Measurements from ENCODE around the gene FBXO27. TPM values are rescaled to one million over a fixed set of nuclear protein-coding genes. Genes with fewer than 3 reads are reported as not detected.
"Not testable (repeated sequence)": the region's sequence is repeated elsewhere in the genome, so short reads cannot be mapped to it uniquely, and the experiment has no call there.

Gene FBXO27
- total RNA-seq, 4 donors from 2014 or later = 3.0 to 9.7 (median 3.8) TPM

DNA sequence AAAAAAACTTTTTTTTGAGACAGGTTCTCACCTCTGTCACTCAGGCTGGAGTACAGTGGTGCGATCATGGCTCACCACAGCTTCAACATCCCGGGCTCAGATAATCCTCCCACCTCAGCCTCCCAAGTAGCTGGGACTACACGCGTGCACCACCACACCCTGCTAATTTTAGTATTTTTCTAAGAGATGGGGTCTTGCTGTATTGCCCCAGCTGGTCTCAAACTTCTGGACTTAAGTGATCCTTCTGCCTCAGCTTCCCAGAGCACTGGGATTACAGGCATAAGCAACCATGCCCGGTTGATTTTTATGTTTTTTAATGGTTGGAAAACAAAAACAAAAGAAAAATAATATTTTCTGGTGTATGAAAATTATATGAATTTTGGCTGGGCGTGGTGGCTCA lies 42.6 kb upstream of the FBXO27 start:
- Histone ChIP-seq H3K27me3 (peaks cover 79% of the 10 kb centered on the region), H3K9me3 (no peaks in the 10 kb centered on the region), H3K36me3 (no peaks in the 10 kb centered on the region), H3K27ac (no peak overlapping the region), H3K4me3 (no peak overlapping the region), H3K4me1 (no peaks in the 10 kb centered on the region)
- 80 to 87% methylated on average over 2 to 6 of the region's 6 CpGs for WGBS, 2 donors (ENCODE audit: low coverage in 1 of 2)
- TF ChIP-seq, protein P1, sequence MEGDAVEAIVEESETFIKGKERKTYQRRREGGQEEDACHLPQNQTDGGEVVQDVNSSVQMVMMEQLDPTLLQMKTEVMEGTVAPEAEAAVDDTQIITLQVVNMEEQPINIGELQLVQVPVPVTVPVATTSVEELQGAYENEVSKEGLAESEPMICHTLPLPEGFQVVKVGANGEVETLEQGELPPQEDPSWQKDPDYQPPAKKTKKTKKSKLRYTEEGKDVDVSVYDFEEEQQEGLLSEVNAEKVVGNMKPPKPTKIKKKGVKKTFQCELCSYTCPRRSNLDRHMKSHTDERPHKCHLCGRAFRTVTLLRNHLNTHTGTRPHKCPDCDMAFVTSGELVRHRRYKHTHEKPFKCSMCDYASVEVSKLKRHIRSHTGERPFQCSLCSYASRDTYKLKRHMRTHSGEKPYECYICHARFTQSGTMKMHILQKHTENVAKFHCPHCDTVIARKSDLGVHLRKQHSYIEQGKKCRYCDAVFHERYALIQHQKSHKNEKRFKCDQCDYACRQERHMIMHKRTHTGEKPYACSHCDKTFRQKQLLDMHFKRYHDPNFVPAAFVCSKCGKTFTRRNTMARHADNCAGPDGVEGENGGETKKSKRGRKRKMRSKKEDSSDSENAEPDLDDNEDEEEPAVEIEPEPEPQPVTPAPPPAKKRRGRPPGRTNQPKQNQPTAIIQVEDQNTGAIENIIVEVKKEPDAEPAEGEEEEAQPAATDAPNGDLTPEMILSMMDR (IDR thresholded peaks at IDR 0.05) = no peak
- TF ChIP-seq POLR2AphosphoS5 (IDR thresholded peaks at IDR 0.05) (no peak), POLR2A (IDR thresholded peaks at IDR 0.05) (no peak), EP300 (IDR thresholded peaks at IDR 0.05) (no peak)
- no peak for ATAC-seq

DNA sequence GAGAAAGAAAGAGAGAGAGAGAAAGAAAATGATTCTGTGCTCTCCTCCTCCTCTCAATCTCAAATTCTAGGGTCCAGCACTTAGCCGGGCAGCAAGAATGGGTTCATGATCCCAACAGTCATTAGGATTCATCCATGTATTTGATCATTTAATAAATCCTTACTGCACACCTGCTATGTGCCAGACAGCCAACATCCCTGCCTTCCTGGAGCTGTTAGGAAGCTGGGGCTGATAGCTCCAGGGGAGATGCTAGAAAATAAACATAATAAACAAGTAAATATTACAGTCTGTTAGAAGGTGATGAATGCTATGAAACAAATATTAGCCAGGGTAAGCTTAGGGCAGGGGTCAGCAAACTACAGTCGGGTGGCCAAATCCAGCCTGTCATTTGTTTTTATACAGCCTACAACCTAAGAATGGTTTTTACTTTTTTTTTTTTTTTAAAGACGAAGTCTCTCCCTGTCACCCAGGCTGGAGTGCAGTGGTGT lies 41.9 kb upstream of the FBXO27 start:
- no peak overlapping the region for H3K27ac ChIP-seq
- 40 to 56% methylated on average over 3 of the region's 3 CpGs for WGBS, 2 donors (ENCODE audit: low coverage in 1 of 2)

GRCh38 chr19:39070888-39071287 lies 38.5 kb upstream of the FBXO27 start:
- Histone ChIP-seq H3K36me3 (no peaks in the 10 kb centered on the region), H3K27me3 (peaks cover 50% of the 10 kb centered on the region), H3K27ac (no peak overlapping the region), H3K4me1 (no peaks in the 10 kb centered on the region), H3K4me3 (no peak overlapping the region), H3K9me3 (no peaks in the 10 kb centered on the region)
- TF ChIP-seq POLR2A (IDR thresholded peaks at IDR 0.05) = no peak
- no peak for TF ChIP-seq EP300 (IDR thresholded peaks at IDR 0.05)
- TF ChIP-seq, protein P1 (IDR thresholded peaks at IDR 0.05) = no peak
- TF ChIP-seq POLR2AphosphoS5 (IDR thresholded peaks at IDR 0.05) = no peak
- ATAC-seq = no peak
- WGBS, 2 donors (ENCODE audit: low coverage in 1 of 2) = 63% methylated on average over 2 of the region's 5 CpGs; no CpG with 5 or more reads in 1 of the 2 donors

More for the DNA sequence above, 41.9 kb upstream of the FBXO27 start:
- no peak for TF ChIP-seq EP300 (IDR thresholded peaks at IDR 0.05)
- no peak for TF ChIP-seq POLR2A (IDR thresholded peaks at IDR 0.05)
- Histone ChIP-seq H3K4me3 (no peak overlapping the region), H3K27me3 (peaks cover 79% of the 10 kb centered on the region), H3K9me3 (no peaks in the 10 kb centered on the region), H3K4me1 (no peaks in the 10 kb centered on the region), H3K36me3 (no peaks in the 10 kb centered on the region)
- no peak for ATAC-seq

- 73% methylated on average over 2 of the region's 6 CpGs; no CpG with 5 or more reads in 1 of the 2 donors for WGBS, 2 donors (ENCODE audit: low coverage in 1 of 2)
- H3K4me1 ChIP-seq, H3K27ac ChIP-seq, H3K36me3 ChIP-seq, H3K9me3 ChIP-seq, ATAC-seq, H3K4me3 ChIP-seq: not testable (repeated sequence)
- peaks cover 39% of the 10 kb centered on the region for H3K27me3 ChIP-seq
Observed at GRCh38 chr19:39068259-39068658, 35.9 kb upstream of the FBXO27 start.

DNA sequence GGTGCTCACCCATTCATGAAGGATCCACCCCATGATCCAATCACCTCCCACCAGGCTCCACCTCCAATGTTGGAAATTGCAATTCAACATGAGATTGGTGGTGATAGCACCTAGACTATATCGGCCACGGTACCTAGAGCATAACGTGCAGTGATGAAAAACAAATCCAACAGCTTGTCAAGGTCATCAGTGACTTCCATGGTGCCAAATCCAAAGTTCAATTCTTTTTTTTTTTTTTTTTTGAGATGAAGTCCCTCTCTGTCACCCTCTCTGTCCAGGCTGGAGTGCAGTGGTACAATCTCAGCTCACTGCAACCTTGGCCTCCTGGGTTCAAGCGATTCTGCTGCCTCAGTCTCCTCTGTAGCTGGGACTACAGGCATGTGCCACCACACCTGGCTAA lies 34.8 kb upstream of the FBXO27 start:
- TF ChIP-seq EP300 (IDR thresholded peaks at IDR 0.05) (no peak), POLR2A (IDR thresholded peaks at IDR 0.05) (no peak)
- TF ChIP-seq, protein P1 (IDR thresholded peaks at IDR 0.05) = no peak
- WGBS, 2 donors (ENCODE audit: low coverage in 1 of 2) = 97% methylated on average over 4 of the region's 4 CpGs; no CpG with 5 or more reads in 1 of the 2 donors
- peaks cover 39% of the 10 kb centered on the region for H3K27me3 ChIP-seq
- no peak for ATAC-seq
- H3K27ac ChIP-seq = no peak overlapping the region
- H3K4me3 ChIP-seq = no peak overlapping the region
- H3K36me3 ChIP-seq = no peaks in the 10 kb centered on the region
- no peaks in the 10 kb centered on the region for H3K9me3 ChIP-seq
- H3K4me1 ChIP-seq = no peaks in the 10 kb centered on the region

DNA sequence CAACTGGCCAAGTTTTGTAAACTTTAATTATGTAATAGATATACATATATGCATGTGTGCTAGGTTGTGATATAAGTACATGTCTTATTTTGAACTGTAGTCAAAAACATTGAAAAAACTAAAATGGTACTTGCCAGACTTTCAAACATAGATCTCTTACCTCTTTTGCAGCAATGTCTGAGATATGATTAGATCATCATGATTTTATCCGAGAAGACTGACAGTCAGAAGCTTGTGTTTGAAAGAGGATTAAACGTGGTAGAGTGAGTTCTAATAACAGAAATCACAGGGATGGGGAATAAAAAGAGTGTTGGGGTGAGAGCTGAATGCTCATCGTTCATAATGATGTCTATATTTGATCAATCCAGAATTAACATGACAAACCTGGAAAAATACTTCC lies 33.6 kb upstream of the FBXO27 start:
- H3K27ac ChIP-seq = no peak overlapping the region
- no peaks in the 10 kb centered on the region for H3K9me3 ChIP-seq
- H3K4me3 ChIP-seq = no peak overlapping the region
- H3K4me1 ChIP-seq = no peaks in the 10 kb centered on the region
- TF ChIP-seq, protein P1 (IDR thresholded peaks at IDR 0.05) = no peak
- TF ChIP-seq POLR2A (IDR thresholded peaks at IDR 0.05) (no peak), EP300 (IDR thresholded peaks at IDR 0.05) (no peak), POLR2AphosphoS5 (IDR thresholded peaks at IDR 0.05) (no peak)
- H3K27me3 ChIP-seq = peaks cover 35% of the 10 kb centered on the region
- ATAC-seq = no peak
- no peaks in the 10 kb centered on the region for H3K36me3 ChIP-seq
- 52 to 58% methylated on average over 3 of the region's 3 CpGs for WGBS, 2 donors (ENCODE audit: low coverage in 1 of 2)

Data from gastroesophageal sphincter (tissue), 4 donors.